ENCODE measurements around the gene C1QC. TPM values are rescaled to one million over a fixed set of nuclear protein-coding genes. Genes with fewer than 3 reads are reported as not detected.

C1QC gene
- total RNA-seq, 2 experiments from 2014 or later, result not detected

DNA sequence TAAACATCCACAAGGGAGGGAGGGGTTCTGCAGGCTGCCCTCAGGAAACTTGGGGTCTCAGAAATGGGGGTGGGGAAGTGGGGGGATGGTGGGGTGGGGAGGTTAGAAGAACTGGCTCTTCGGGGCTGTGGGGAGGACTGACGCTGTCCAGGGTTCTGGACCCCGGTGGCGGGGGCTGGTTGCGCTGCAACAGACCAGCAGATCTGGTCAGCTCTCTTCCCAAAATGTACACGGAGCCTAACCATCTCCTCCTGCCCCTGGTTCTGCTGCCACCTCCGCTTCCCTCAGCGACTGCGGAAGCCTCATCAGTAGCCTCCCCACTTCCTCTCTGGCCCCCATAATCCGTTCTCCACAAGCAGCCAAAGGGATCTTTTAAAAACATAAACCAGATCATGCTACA lies 36.3 kb upstream of the C1QC start:
- H3K27me3 Mint-ChIP-seq, result peaks cover 30% of the 10 kb centered on the region
- ChIA-PET CTCF (interaction anchor here (0.6 kb wide), 2 partner anchors 180 to 325 kb away, joined by 3 read pairs; no protein-coding TSS in a partner anchor), POLR2A (no interaction called here)
- no peak overlapping the region for H3K27ac Mint-ChIP-seq
- no peak overlapping the region for H3K4me3 Mint-ChIP-seq
- DNase-seq, result no peak
- no peaks in the 10 kb centered on the region for H3K36me3 Mint-ChIP-seq (ENCODE audit: low read depth)
- intact Hi-C loops (cut with DNase I, micrococcal nuclease), result no loop called here
- ATAC-seq, result no peak
- H3K9me3 Mint-ChIP-seq (ENCODE audit: low read depth), result no peaks in the 10 kb centered on the region
- no peaks in the 10 kb centered on the region for H3K4me1 Mint-ChIP-seq

- Mint-ChIP-seq H3K36me3 (ENCODE audit: low read depth) (no peaks in the 10 kb centered on the region), H3K4me1 (no peaks in the 10 kb centered on the region), H3K27ac (no peak overlapping the region), H3K27me3 (peaks cover 34% of the 10 kb centered on the region), H3K9me3 (ENCODE audit: low read depth) (no peaks in the 10 kb centered on the region), H3K4me3 (no peak overlapping the region)
- POLR2A ChIA-PET, result no interaction called here
- CTCF ChIA-PET, result no interaction called here
- intact Hi-C loops (cut with DNase I, micrococcal nuclease), result no loop called here
- ATAC-seq, result no peak
- DNase-seq, result no peak
Measured at GRCh38 chr1:22608361-22608760, 35.1 kb upstream of the C1QC start.

- H3K27ac Mint-ChIP-seq, result no peak overlapping the region
- H3K4me1 Mint-ChIP-seq, result no peaks in the 10 kb centered on the region
- no peaks in the 10 kb centered on the region for H3K36me3 Mint-ChIP-seq (ENCODE audit: low read depth)
- intact Hi-C loops (cut with DNase I, micrococcal nuclease), result no loop called here
- POLR2A ChIA-PET, result no interaction called here
- ATAC-seq, result no peak
- CTCF ChIA-PET, result no interaction called here
- DNase-seq, result no peak
- H3K4me3 Mint-ChIP-seq, result no peak overlapping the region
- H3K27me3 Mint-ChIP-seq, result peaks cover 36% of the 10 kb centered on the region
- no peaks in the 10 kb centered on the region for H3K9me3 Mint-ChIP-seq (ENCODE audit: low read depth)
Measured at GRCh38 chr1:22609291-22609690, 34.1 kb upstream of the C1QC start.

DNA sequence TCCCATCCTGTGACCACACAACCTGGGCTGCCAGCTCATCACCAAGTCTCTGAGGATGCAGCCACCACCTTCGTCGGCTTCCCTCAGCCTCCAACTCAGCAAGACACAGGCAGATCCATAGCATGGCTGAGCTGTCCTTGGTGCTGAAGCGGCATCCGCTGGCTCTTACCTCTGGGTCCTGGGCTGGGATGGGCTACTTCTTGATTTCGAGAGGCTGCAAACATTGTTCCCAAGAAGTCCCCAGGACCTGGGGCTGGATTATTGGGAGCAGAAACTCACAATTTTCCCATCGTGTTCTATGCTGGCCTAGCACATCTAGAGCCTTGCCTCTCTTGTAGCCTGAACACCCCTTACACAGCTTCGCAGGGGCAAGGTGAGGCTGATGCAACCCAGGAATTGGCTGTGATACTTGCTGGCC lies 31.9 kb upstream of the C1QC start:
- CTCF ChIA-PET, result no interaction called here
- intact Hi-C loops (cut with DNase I, micrococcal nuclease), result no loop called here
- Mint-ChIP-seq H3K27ac (no peak overlapping the region), H3K4me1 (no peaks in the 10 kb centered on the region), H3K27me3 (peaks cover 37% of the 10 kb centered on the region), H3K36me3 (ENCODE audit: low read depth) (no peaks in the 10 kb centered on the region), H3K9me3 (ENCODE audit: low read depth) (no peaks in the 10 kb centered on the region), H3K4me3 (no peak overlapping the region)
- peak; percentile 36 for ATAC-seq
- POLR2A ChIA-PET, result no interaction called here
- DNase-seq, result peak; percentile 60

- no peaks in the 10 kb centered on the region for H3K36me3 Mint-ChIP-seq (ENCODE audit: low read depth)
- H3K4me3 Mint-ChIP-seq, result no peak overlapping the region
- POLR2A ChIA-PET, result no interaction called here
- intact Hi-C loops (cut with DNase I, micrococcal nuclease), result no loop called here
- CTCF ChIA-PET, result interaction anchor here (0.6 kb wide), 1 partner anchor 19 kb away, joined by 4 read pairs; no protein-coding TSS in a partner anchor
- ATAC-seq, result no peak
- H3K4me1 Mint-ChIP-seq, result no peaks in the 10 kb centered on the region
- H3K27me3 Mint-ChIP-seq, result peaks cover 43% of the 10 kb centered on the region
- no peaks in the 10 kb centered on the region for H3K9me3 Mint-ChIP-seq (ENCODE audit: low read depth)
- no peak overlapping the region for H3K27ac Mint-ChIP-seq
- DNase-seq, result no peak
Measured at GRCh38 chr1:22612671-22613571, 30.5 kb upstream of the C1QC start.

DNA sequence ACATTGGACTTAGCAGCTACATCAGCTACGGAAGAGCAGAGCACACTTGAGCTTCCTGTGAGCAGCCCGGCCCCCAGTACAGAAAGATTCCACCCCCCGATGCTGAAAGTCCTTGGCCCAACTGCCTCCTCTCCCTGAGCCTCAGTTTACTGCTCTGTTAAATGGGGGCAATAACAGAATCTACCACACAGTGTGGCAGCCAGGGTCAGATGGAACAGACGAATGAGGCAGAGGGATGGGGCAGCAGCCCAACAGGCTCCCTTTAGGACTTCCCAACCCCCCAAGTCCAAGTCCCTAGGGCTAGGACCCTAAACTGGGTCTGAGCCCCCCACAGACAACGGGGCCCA lies 29.9 kb upstream of the C1QC start:
- intact Hi-C loops (cut with DNase I, micrococcal nuclease), result no loop called here
- ATAC-seq, result no peak
- H3K27me3 Mint-ChIP-seq, result peaks cover 38% of the 10 kb centered on the region

GRCh38 chr1:22613951-22614350 lies 29.5 kb upstream of the C1QC start:
- ATAC-seq, result no peak
- Mint-ChIP-seq H3K27ac (no peak overlapping the region), H3K4me3 (no peak overlapping the region), H3K9me3 (ENCODE audit: low read depth) (no peaks in the 10 kb centered on the region), H3K36me3 (ENCODE audit: low read depth) (no peaks in the 10 kb centered on the region), H3K4me1 (no peaks in the 10 kb centered on the region), H3K27me3 (peaks cover 36% of the 10 kb centered on the region)
- intact Hi-C loops (cut with DNase I, micrococcal nuclease), result no loop called here
- DNase-seq, result no peak
- ChIA-PET POLR2A (no interaction called here), CTCF (no interaction called here)

More for the DNA sequence above, 29.9 kb upstream of the C1QC start:
- Mint-ChIP-seq H3K4me3 (no peak overlapping the region), H3K4me1 (no peaks in the 10 kb centered on the region), H3K36me3 (ENCODE audit: low read depth) (no peaks in the 10 kb centered on the region), H3K27ac (no peak overlapping the region), H3K9me3 (ENCODE audit: low read depth) (no peaks in the 10 kb centered on the region)
- DNase-seq, result no peak
- CTCF ChIA-PET, result interaction anchor here (0.6 kb wide), 1 partner anchor 19 kb away, joined by 4 read pairs; no protein-coding TSS in a partner anchor
- POLR2A ChIA-PET, result no interaction called here

GRCh38 chr1:22615886-22616285 lies 27.5 kb upstream of the C1QC start:
- DNase-seq, result no peak
- ChIA-PET CTCF (no interaction called here), POLR2A (no interaction called here)
- Mint-ChIP-seq H3K27me3 (peaks cover 38% of the 10 kb centered on the region), H3K4me1 (no peaks in the 10 kb centered on the region), H3K27ac (no peak overlapping the region), H3K4me3 (no peak overlapping the region), H3K9me3 (ENCODE audit: low read depth) (no peaks in the 10 kb centered on the region), H3K36me3 (ENCODE audit: low read depth) (no peaks in the 10 kb centered on the region)
- intact Hi-C loops (cut with DNase I, micrococcal nuclease), result no loop called here
- no peak for ATAC-seq

DNA sequence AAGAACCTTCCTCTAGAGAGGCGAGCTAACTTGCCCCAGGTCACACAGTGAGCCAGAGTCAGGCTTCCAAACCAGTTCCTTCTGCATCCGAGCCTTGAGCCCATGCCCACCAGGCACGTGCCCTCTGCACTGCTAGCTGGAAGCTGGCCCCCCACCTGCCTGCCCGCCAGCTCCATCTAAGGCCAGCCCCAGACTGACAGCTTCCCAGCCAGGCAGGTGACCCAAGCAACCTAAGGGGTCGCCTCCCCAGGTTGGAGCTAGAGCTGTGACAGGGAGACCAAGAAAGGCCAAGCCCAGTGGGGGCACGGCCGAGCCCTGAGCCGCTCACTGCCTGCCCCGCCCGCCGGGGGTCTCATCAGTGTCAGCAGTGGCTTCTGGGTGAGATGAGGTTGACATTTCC lies 26.9 kb upstream of the C1QC start:
- ATAC-seq, result no peak
- H3K4me1 Mint-ChIP-seq, result no peaks in the 10 kb centered on the region
- ChIA-PET POLR2A (no interaction called here), CTCF (no interaction called here)
- H3K27me3 Mint-ChIP-seq, result peaks cover 34% of the 10 kb centered on the region
- no peaks in the 10 kb centered on the region for H3K36me3 Mint-ChIP-seq (ENCODE audit: low read depth)
- no peak overlapping the region for H3K27ac Mint-ChIP-seq
- DNase-seq, result no peak
- intact Hi-C loops (cut with DNase I, micrococcal nuclease), result no loop called here
- H3K4me3 Mint-ChIP-seq, result no peak overlapping the region
- H3K9me3 Mint-ChIP-seq (ENCODE audit: low read depth), result no peaks in the 10 kb centered on the region

GRCh38 chr1:22618056-22618455 lies 25.4 kb upstream of the C1QC start:
- ChIA-PET POLR2A (no interaction called here), CTCF (no interaction called here)
- Mint-ChIP-seq H3K9me3 (ENCODE audit: low read depth) (no peaks in the 10 kb centered on the region), H3K4me3 (no peak overlapping the region), H3K4me1 (no peaks in the 10 kb centered on the region), H3K36me3 (ENCODE audit: low read depth) (no peaks in the 10 kb centered on the region), H3K27me3 (peaks cover 30% of the 10 kb centered on the region), H3K27ac (no peak overlapping the region)
- intact Hi-C loops (cut with DNase I, micrococcal nuclease), result no loop called here
- DNase-seq, result no peak
- ATAC-seq, result no peak

DNA sequence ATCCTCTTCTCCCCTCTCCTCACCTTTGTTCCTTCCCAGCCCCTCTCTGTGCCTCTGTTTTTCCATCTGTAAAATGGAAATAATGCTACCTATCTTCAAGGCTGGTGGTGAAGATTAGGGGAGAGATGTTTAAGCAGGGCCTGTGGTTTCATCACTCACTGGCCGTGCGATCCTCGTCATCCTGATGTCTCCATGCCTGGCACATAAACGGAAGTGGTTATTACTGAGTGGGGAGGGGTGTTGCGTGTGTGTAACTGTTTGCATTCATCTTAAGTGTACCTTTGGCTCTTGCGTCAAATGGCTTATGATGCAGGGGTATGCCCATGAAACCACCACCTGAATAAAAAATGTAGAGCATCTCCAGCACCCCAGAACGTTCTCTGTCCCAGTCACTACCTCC lies 24.2 kb upstream of the C1QC start:
- no peaks in the 10 kb centered on the region for H3K4me1 Mint-ChIP-seq
- ChIA-PET CTCF (no interaction called here), POLR2A (no interaction called here)
- DNase-seq (no peak), ATAC-seq (no peak)
- intact Hi-C loops (cut with DNase I, micrococcal nuclease), result no loop called here
- H3K27ac Mint-ChIP-seq, result no peak overlapping the region
- peaks cover 23% of the 10 kb centered on the region for H3K27me3 Mint-ChIP-seq
- no peak overlapping the region for H3K4me3 Mint-ChIP-seq
- H3K36me3 Mint-ChIP-seq (ENCODE audit: low read depth), result no peaks in the 10 kb centered on the region
- H3K9me3 Mint-ChIP-seq (ENCODE audit: low read depth), result no peaks in the 10 kb centered on the region

DNA sequence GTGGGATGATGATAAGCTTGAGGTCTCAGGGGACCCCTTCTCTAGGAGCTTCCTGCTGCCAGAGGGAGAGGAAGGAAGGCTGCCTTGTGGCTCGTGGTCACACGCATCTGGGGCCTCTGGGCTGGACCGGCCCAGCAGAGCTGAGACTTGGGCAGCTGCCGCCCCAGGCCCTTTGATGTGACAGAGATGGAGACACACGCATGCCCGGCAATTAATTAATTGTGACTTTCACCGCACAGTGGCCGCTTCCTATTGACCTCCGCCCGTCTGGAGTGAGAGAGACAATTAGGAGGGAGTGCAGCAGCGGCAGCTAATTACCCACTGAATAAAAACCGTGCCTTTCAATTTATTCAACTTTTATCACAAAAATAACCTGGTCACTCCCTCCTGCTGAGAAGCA lies 23.6 kb upstream of the C1QC start:
- CTCF ChIA-PET, result no interaction called here
- intact Hi-C loops (cut with DNase I, micrococcal nuclease), result no loop called here

More for the DNA sequence above, 23.6 kb upstream of the C1QC start:
- no peak for ATAC-seq
- no peak overlapping the region for H3K27ac Mint-ChIP-seq
- H3K4me3 Mint-ChIP-seq, result no peak overlapping the region
- DNase-seq, result no peak
- H3K36me3 Mint-ChIP-seq (ENCODE audit: low read depth), result no peaks in the 10 kb centered on the region
- no peaks in the 10 kb centered on the region for H3K9me3 Mint-ChIP-seq (ENCODE audit: low read depth)
- no peaks in the 10 kb centered on the region for H3K4me1 Mint-ChIP-seq
- POLR2A ChIA-PET, result no interaction called here
- peaks cover 23% of the 10 kb centered on the region for H3K27me3 Mint-ChIP-seq
